C4-2B (cell line): ENCODE results near the gene TMEM125.
A peak's percentile ranks its signal among the peaks of the same experiment; 100 is the strongest.

ENCODE experiments used
- H3K27ac ChIP-seq: fragments of 450-650 bp; 2 replicates; pipeline ENCODE4 v1.5.1; 2017
- CTCF ChIP-seq: fragments of 450-650 bp; conservative IDR thresholded peaks from 2 replicates; pipeline ENCODE4 v1.5.1; 2017; ENCODE audit warnings: mild to moderate bottlenecking
- ZFX ChIP-seq: fragments of 450-650 bp; IDR thresholded peaks from 2 replicates; pipeline ENCODE4 v1.6.1; 2017

TMEM125 gene

GRCh38 chr1:43229826-43230780 is 39.7 kb upstream of the TMEM125 start:
- no peak overlapping the region for H3K27ac ChIP-seq
- no peak for TF ChIP-seq CTCF
- no peak for TF ChIP-seq ZFX

- no peak overlapping the region for H3K27ac ChIP-seq
- TF ChIP-seq ZFX, result no peak
- TF ChIP-seq CTCF, result no peak
These were observed 37.7 kb upstream of the TMEM125 start for GRCh38 chr1:43232074-43232473.

GRCh38 chr1:43232482-43232881 is 37.3 kb upstream of the TMEM125 start:
- no peak overlapping the region for H3K27ac ChIP-seq
- TF ChIP-seq CTCF, result no peak
- no peak for TF ChIP-seq ZFX

- no peak overlapping the region for H3K27ac ChIP-seq
- TF ChIP-seq ZFX, result no peak
- TF ChIP-seq CTCF, result no peak
These were observed 36.2 kb upstream of the TMEM125 start for GRCh38 chr1:43233631-43234030.

GRCh38 chr1:43234267-43234666 is 35.5 kb upstream of the TMEM125 start:
- no peak overlapping the region; the same call in 1 of the 2 replicates for H3K27ac ChIP-seq
- TF ChIP-seq CTCF (no peak), ZFX (no peak)

- TF ChIP-seq CTCF (no peak), ZFX (no peak)
These were observed 34.7 kb upstream of the TMEM125 start for GRCh38 chr1:43235040-43235439.

GRCh38 chr1:43235451-43236121 is 34.2 kb upstream of the TMEM125 start:
- H3K27ac ChIP-seq, result peak overlapping the region; percentile 54
- TF ChIP-seq ZFX, result no peak
- no peak; the same call in 1 of the 2 replicates for TF ChIP-seq CTCF

More at GRCh38 chr1:43235040-43235439, 34.7 kb upstream of the TMEM125 start:
- H3K27ac ChIP-seq, result peak overlapping the region; percentile 54
